ENCODE results near the gene ORC1.

The ORC1 gene

DNA sequence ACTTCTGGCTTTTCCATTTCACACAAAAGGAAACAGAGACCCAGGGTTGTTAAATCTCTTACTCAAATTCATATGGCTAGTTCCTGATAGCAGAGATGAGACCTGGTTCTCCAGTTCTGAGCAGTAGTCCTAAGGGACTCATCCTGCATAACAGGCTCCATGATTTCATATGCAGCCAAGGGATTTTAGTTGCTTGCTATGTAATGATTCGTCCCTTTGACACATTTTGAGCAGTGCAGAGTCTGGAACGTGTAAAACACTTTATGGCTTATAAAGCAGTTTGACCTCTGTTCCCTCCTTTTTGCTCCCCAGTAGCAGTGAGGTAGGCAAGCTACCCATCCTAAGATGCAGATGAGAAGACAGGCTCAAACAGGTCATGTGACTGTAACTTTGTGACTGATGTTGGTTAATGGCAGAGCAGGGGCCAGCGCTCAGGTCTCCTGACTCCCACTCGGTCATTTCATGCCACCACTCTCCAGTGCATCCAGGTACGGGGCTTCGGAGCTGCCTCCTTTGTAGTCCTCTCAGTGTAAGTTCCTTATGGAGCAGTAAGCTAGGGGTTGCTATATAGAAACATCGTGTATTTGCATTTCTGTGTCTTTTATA lies 62.5 kb downstream of the ORC1 start:
- DNase-seq, result no peak

DNA sequence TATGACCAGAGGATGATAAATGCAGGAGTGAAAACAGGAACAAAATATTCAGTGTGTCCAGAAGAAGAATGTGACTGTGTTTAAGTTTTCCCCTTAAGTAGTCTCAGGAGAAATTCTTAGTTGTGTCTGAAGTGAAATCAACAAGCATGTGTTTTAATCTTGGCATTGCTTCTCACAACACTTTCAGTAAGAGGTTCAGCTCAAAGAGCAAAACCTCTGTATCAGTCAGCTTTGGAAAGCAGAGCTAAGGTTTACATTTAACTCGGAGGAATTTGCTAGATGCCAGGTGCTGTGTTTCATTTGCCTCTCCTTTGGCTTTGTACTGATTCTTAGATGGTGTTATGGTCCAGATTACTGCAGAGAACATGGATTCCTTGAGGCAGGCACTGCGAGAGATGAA lies 66.8 kb downstream of the ORC1 start:
- DNase-seq, result no peak

DNA sequence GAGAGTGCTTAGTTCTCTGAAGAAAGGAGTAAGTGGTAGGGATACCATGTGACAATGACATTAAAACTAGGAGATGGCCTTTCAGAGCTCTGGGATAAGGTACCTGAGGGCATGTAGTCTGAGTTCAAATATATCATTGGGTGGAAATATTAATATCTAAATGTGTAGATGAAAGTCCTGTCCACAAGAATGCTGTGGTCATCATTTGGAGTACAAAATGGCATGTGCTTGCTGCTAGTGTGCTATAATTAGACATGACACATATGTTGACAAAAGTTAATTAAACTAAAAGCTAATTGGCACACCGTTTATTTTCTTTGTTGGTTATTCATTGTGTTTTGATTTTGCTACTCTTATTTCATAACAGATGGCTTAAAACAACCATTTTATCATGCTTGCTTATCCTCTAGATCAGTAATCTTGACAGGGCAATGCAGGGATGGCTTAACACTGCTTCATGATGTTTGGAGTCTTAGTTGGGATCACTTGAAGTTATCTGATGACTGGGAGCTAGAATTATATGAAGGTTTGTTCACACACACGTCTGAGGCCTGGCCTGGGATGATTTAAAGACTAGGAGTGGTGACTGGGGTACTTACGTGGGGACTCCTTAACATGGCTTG lies 69.2 kb downstream of the ORC1 start:
- DNase-seq, result no peak

DNA sequence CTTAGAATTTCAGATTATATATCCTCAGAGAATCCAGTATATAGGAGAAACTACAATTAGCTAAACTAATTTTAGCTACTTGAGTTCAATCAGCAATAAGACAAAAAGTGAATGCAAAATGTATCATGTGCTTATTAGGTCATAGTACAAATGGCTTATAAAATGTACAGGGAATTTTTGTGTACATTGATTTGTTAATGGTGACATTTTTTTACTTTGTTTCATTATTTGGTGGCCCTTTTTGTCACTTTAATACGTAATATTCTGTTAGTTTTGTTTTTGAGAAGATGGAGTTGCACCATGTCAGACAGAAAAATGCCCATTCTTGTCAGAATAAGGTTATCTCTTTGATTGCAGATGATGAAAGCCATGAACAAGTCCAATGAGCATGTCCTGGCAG lies 71.8 kb downstream of the ORC1 start:
- no peak for DNase-seq

DNA sequence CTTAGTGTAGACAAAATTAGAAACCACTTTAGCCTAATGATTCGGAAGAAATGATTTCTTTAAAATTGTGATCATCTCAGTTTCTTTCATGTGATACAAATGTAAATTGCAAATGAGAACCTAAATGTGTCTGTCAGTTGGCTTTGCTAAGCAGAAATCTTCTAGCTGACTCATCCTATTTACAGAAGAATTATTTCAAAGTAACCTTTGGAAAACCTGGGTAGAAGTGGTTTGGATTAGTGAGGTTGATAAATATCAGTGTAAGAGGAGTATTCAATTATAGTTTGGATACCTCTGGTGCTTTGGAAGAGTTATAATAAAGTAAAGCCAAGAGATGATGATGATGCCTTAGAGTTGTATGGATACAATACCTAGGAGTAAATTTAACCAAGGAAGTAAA lies 75.6 kb downstream of the ORC1 start:
- no peak for DNase-seq

DNA sequence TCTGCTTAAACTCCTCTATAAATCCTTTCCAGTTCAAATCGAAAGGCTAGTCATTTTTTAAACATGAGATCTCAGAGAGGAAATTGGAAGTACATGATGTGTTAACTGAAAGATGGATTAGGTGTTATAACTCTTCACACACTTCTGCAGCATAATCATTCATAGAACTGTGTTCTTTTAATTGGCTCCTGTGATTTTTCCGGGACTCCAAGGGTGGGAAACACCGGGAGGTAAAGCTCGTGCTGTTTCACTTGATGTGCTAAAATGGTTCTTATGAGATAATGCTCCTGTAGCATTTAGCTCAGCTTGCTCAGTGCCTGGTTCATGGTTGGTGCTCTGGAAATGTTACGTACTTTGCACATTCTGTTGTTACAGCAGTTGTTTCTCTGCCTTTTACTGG lies 78.4 kb downstream of the ORC1 start:
- no peak for DNase-seq

DNA sequence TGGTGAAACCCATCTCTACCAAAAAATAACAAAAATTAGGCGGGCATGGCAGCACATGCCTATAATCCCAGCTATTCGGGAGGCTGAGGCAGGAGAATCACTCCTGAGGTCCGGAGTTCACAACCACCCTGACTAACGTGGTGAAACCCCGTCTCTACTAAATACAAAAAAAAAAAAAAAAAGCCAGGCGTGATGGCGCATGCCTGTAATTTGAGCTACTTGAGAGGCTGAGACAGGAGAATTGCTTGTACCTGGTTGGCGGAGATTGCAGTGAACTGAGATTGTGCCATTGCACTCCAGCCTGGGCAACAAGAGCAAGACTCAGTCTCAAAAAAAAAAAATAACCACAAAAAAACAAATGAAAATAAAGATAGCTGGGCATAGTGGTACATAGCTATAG lies 80.5 kb downstream of the ORC1 start:
- DNase-seq, result no peak

All from T-helper 2 cell (primary cell).